Mesodermal cell (in vitro differentiated cells): ENCODE measurements around the gene TFAP2D.

Experiments
- H3K27ac ChIP-seq: 2 replicates; pipeline ENCODE4 v1.7.0; 2013; ENCODE audit warnings: mild to moderate bottlenecking, low read depth, low read length, moderate library complexity; ENCODE audit not compliant: severe bottlenecking
- H3K36me3 ChIP-seq: 2 replicates; pipeline ENCODE4 v1.7.1; 2013; ENCODE audit warnings: mild to moderate bottlenecking, low read length, moderate library complexity; ENCODE audit not compliant: control insufficient read depth, insufficient read depth
- H3K4me1 ChIP-seq: one replicate; pipeline ENCODE4 v1.7.1; 2013; ENCODE audit warnings: mild to moderate bottlenecking, low read length; ENCODE audit not compliant: insufficient read depth, control insufficient read depth, poor library complexity, severe bottlenecking
- H3K4me3 ChIP-seq: 2 replicates; pipeline ENCODE4 v1.7.0; 2013; ENCODE audit warnings: low read length, control low read depth, mild to moderate bottlenecking; ENCODE audit not compliant: insufficient read depth, poor library complexity, severe bottlenecking; ENCODE audit errors: extremely low read depth
- H3K9me3 ChIP-seq: 2 replicates; pipeline ENCODE4 v1.7.1; 2013; ENCODE audit warnings: mild to moderate bottlenecking, low read length, moderate library complexity; ENCODE audit not compliant: control insufficient read depth
- WGBS, 2 experiments: methylation state at CpG; one replicate each; pipeline ENCODE4 v1.1.5; 2013; ENCODE audit warnings: missing lambda C conversion rate in 2 of 2; ENCODE audit not compliant: insufficient coverage in 2 of 2; 5-methylcytosine and 5-hydroxymethylcytosine counted together

Gene TFAP2D

GRCh38 chr6:50791900-50792508 is 78.7 kb downstream of the TFAP2D start:
- Histone ChIP-seq H3K36me3 (no peaks in the 10 kb centered on the region), H3K4me1 (no peaks in the 10 kb centered on the region), H3K4me3 (no peak overlapping the region), H3K9me3 (no peaks in the 10 kb centered on the region), H3K27ac (no peak overlapping the region)
- 20% methylated on average over 1 of the region's 3 CpGs; no CpG with 5 or more reads in 1 of the 2 experiments for WGBS, 2 experiments

GRCh38 chr6:50792771-50793170 is 79.4 kb downstream of the TFAP2D start:
- WGBS, 2 experiments = no CpG with 5 or more reads among the region's 1 CpG
- H3K9me3 ChIP-seq = no peaks in the 10 kb centered on the region
- H3K4me1 ChIP-seq = no peaks in the 10 kb centered on the region
- H3K4me3 ChIP-seq = no peak overlapping the region
- H3K36me3 ChIP-seq = no peaks in the 10 kb centered on the region
- H3K27ac ChIP-seq = no peak overlapping the region

GRCh38 chr6:50795574-50795973 is 82.2 kb downstream of the TFAP2D start:
- no peaks in the 10 kb centered on the region for H3K9me3 ChIP-seq
- no peak overlapping the region for H3K27ac ChIP-seq
- 75% methylated on average over 3 of the region's 5 CpGs; no CpG with 5 or more reads in 1 of the 2 experiments for WGBS, 2 experiments
- H3K36me3 ChIP-seq = no peaks in the 10 kb centered on the region
- H3K4me3 ChIP-seq = no peak overlapping the region
- H3K4me1 ChIP-seq = no peaks in the 10 kb centered on the region

GRCh38 chr6:50804283-50804682 is 91.0 kb downstream of the TFAP2D start:
- H3K4me3 ChIP-seq = no peak overlapping the region
- H3K36me3 ChIP-seq = no peaks in the 10 kb centered on the region
- H3K27ac ChIP-seq = no peak overlapping the region
- no peaks in the 10 kb centered on the region for H3K9me3 ChIP-seq
- no peaks in the 10 kb centered on the region for H3K4me1 ChIP-seq

GRCh38 chr6:50807035-50807434 is 93.7 kb downstream of the TFAP2D start:
- Histone ChIP-seq H3K4me1 (no peaks in the 10 kb centered on the region), H3K9me3 (no peaks in the 10 kb centered on the region), H3K36me3 (no peaks in the 10 kb centered on the region), H3K4me3 (no peak overlapping the region), H3K27ac (no peak overlapping the region)

GRCh38 chr6:50815436-50816114 is 102.2 kb downstream of the TFAP2D start:
- H3K9me3 ChIP-seq = no peaks in the 10 kb centered on the region
- WGBS, 2 experiments = 8 to 10% methylated on average over 6 to 8 of the region's 16 CpGs
- no peak overlapping the region for H3K27ac ChIP-seq
- H3K4me3 ChIP-seq = peak overlapping the region; percentile 18
- no peaks in the 10 kb centered on the region for H3K36me3 ChIP-seq
- H3K4me1 ChIP-seq = no peaks in the 10 kb centered on the region

- Histone ChIP-seq H3K4me1 (no peaks in the 10 kb centered on the region), H3K4me3 (peak overlapping the region; percentile 18), H3K27ac (no peak overlapping the region), H3K36me3 (no peaks in the 10 kb centered on the region), H3K9me3 (no peaks in the 10 kb centered on the region)
- WGBS, 2 experiments = 0 to 7% methylated on average over 5 to 9 of the region's 14 CpGs
Observed at GRCh38 chr6:50816115-50816675, 102.9 kb downstream of the TFAP2D start.

- no peaks in the 10 kb centered on the region for H3K36me3 ChIP-seq
- WGBS, 2 experiments = 5 to 10% methylated on average over 10 to 11 of the region's 15 CpGs
- H3K4me1 ChIP-seq = no peaks in the 10 kb centered on the region
Observed at GRCh38 chr6:50816947-50817645, 103.8 kb downstream of the TFAP2D start.

GRCh38 chr6:50817646-50817950 is 104.3 kb downstream of the TFAP2D start:
- Histone ChIP-seq H3K27ac (no peak overlapping the region), H3K4me3 (no peak overlapping the region), H3K9me3 (no peaks in the 10 kb centered on the region), H3K36me3 (no peaks in the 10 kb centered on the region), H3K4me1 (no peaks in the 10 kb centered on the region)
- WGBS, 2 experiments = 27 to 30% methylated on average over 1 of the region's 2 CpGs

More at GRCh38 chr6:50816947-50817645, 103.8 kb downstream of the TFAP2D start:
- Histone ChIP-seq H3K27ac (no peak overlapping the region), H3K9me3 (no peaks in the 10 kb centered on the region), H3K4me3 (no peak overlapping the region)

- Histone ChIP-seq H3K4me1 (no peaks in the 10 kb centered on the region), H3K27ac (no peak overlapping the region), H3K4me3 (no peak overlapping the region), H3K9me3 (no peaks in the 10 kb centered on the region), H3K36me3 (no peaks in the 10 kb centered on the region)
- 7% methylated on average over 3 of the region's 6 CpGs; no CpG with 5 or more reads in 1 of the 2 experiments for WGBS, 2 experiments
Observed at GRCh38 chr6:50818020-50818419, 104.7 kb downstream of the TFAP2D start.

GRCh38 chr6:50818673-50819072 is 105.3 kb downstream of the TFAP2D start, which contains the start of gene TFAP2B:
TFAP2B (plus strand) TSS chr6:50818871; CDS start chr6:50818892, 21 bp downstream.
- WGBS, 2 experiments = no CpG with 5 or more reads among the region's 7 CpGs
- no peaks in the 10 kb centered on the region for H3K36me3 ChIP-seq
- no peaks in the 10 kb centered on the region for H3K9me3 ChIP-seq
- H3K4me1 ChIP-seq = no peaks in the 10 kb centered on the region
- peak within 1 kb of the TSS; percentile 18 for H3K4me3 ChIP-seq
- H3K27ac ChIP-seq = no peak within 1 kb of the TSS
